ENCODE measurements around the gene NXPH3.

Gene NXPH3

DNA sequence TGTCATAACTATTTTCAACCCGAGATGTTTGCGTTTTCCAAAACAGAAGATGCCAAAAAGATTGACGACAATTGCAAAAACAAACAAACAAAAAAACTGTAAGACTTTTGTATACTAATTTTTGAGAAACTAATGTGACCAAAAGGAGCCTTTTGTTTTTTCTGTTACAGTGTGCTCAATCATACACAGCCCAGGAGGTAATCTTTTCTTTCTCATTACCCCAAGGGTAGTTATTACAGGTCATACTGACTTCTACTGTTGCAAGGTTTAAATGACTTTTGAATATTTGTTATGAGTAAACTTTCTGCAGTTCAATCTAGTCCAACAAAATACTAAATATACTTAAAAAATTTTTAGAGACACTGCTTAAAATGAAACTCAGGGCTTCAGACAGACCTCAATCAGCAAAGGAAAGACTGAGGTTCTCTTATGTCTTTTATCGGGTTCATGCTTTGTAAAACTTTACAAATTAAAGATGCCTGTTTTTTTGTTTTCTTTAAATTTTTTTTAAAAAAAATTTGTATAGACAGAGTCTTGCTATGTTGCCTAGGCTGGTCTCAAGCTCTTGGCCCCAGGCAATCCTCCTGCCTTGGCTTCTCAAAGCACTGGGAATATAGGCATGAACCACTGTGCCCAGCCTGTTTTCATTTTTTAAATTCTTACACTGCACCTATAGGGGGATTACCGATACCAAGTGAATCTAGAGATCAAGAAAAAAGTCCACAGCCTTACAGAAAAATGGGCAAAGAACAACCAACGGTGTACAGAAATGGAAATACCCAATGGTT is 54.6 kb downstream of the NXPH3 start:
- no peak overlapping the region for H3K4me3 ChIP-seq (ENCODE audit: low read depth, low read length)
- TF ChIP-seq, protein P1, sequence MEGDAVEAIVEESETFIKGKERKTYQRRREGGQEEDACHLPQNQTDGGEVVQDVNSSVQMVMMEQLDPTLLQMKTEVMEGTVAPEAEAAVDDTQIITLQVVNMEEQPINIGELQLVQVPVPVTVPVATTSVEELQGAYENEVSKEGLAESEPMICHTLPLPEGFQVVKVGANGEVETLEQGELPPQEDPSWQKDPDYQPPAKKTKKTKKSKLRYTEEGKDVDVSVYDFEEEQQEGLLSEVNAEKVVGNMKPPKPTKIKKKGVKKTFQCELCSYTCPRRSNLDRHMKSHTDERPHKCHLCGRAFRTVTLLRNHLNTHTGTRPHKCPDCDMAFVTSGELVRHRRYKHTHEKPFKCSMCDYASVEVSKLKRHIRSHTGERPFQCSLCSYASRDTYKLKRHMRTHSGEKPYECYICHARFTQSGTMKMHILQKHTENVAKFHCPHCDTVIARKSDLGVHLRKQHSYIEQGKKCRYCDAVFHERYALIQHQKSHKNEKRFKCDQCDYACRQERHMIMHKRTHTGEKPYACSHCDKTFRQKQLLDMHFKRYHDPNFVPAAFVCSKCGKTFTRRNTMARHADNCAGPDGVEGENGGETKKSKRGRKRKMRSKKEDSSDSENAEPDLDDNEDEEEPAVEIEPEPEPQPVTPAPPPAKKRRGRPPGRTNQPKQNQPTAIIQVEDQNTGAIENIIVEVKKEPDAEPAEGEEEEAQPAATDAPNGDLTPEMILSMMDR (IDR thresholded peaks at IDR 0.05; ENCODE audit: borderline replicate concordance, insufficient read depth, low read depth, low read length) = no peak

DNA sequence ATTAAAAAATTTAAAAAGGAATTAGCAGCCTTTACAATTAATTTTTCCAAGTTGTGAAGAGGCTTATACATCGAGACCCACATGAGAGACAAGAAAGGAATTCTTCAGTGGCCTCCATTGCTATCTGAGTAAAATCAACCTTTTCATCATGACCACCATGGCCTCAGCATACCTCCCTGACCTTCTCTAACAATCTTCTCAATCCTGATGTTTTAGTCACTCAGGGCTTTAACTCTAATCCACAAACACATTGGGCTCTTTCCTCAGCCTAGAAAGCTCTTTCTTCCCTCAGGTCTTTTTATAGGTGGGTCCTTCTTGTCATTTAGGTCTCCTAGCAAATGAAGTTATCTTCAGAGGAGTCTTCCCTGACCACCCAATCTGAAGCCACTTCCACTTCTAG is 55.8 kb downstream of the NXPH3 start:
- TF ChIP-seq, protein P1 (IDR thresholded peaks at IDR 0.05; ENCODE audit: borderline replicate concordance, insufficient read depth, low read depth, low read length) = no peak
- no peak overlapping the region for H3K4me3 ChIP-seq (ENCODE audit: low read depth, low read length)

All from GM12875 (cell line).